SK-N-SH (cell line): Measurements from ENCODE around the gene TET2. TPM values are rescaled to one million over a fixed set of nuclear protein-coding genes. Genes with fewer than 3 reads are reported as not detected.

ENCODE experiments used
- CTCF ChIA-PET: fragments of 300-600, 350-600 bp; formaldehyde crosslinking; extraction: SDS; loops from one replicate; lab custom pipeline; 2021; lab: Yijun Ruan, JAX
- POLR2A ChIA-PET: fragments of 350-600 bp; sonication (Branson Sonifier 250); formaldehyde crosslinking; extraction: SDS; loops from one replicate; lab custom pipeline; 2020; ENCODE audit warnings: antibody characterized with exemption, inconsistent platforms; lab: Yijun Ruan, JAX
- DNase-seq: peaks from one replicate; pipeline ENCODE4 v3.0.0; 2012
- H2AFZ ChIP-seq: fragments of 200-600 bp; sonication (generic); 2 replicates; pipeline ENCODE4 v1.8.1; 2016; ENCODE audit warnings: antibody characterized with exemption, mild to moderate bottlenecking, low read depth
- H3F3A ChIP-seq: fragments of 200-600 bp; sonication (generic); replicated peaks from 2 replicates; pipeline ENCODE3; 2016; ENCODE audit warnings: antibody characterized with exemption, mild to moderate bottlenecking; ENCODE audit not compliant: insufficient read depth
- H3K27ac ChIP-seq, 2 experiments: fragments of 200-500 bp in 1 of 2; fragments of 200-600 bp in 1 of 2; sonication (Bioruptor generic) in 1 of 2; sonication (generic), shearing (Covaris generic) in 1 of 2; 2 replicates each; pipeline versions ENCODE4 v1.5.1 to v1.6.1; 2014 to 2016; ENCODE audit warnings: low read depth in 2 of 2, inconsistent platforms in 1 of 2, low read length in 1 of 2, mild to moderate bottlenecking in 1 of 2, mixed read lengths in 1 of 2
- H3K27me3 ChIP-seq: fragments of 200-600 bp; sonication (generic), shearing (Covaris generic); 2 replicates; pipeline ENCODE4 v1.6.1; 2016; ENCODE audit warnings: mixed run types; ENCODE audit not compliant: insufficient read depth
- H3K36me3 ChIP-seq, 2 experiments: fragments of 200-500 bp in 1 of 2; fragments of 200-600 bp in 1 of 2; sonication (Bioruptor generic) in 1 of 2; sonication (generic) in 1 of 2; replicated peaks in 1 of 2; 2 replicates each; pipeline versions ENCODE3 to v1.5.1; 2014 to 2016; ENCODE audit warnings: low read length in 1 of 2, mild to moderate bottlenecking in 1 of 2; ENCODE audit not compliant: insufficient read depth in 2 of 2, control insufficient read depth in 1 of 2
- H3K4me1 ChIP-seq, 2 experiments: fragments of 200-500 bp in 1 of 2; fragments of 200-600 bp in 1 of 2; sonication (Bioruptor generic) in 1 of 2; sonication (generic), shearing (Covaris generic) in 1 of 2; 2 replicates each; pipeline versions ENCODE4 v1.5.1 to v1.6.1; 2014 to 2016; ENCODE audit warnings: low read depth in 1 of 2, low read length in 1 of 2, mixed run types in 1 of 2; ENCODE audit not compliant: insufficient read depth in 2 of 2, control insufficient read depth in 1 of 2
- H3K4me2 ChIP-seq: fragments of 200-600 bp; sonication (generic), shearing (Covaris generic); 2 replicates; pipeline ENCODE4 v1.6.1; 2017; ENCODE audit warnings: mixed run types
- H3K4me3 ChIP-seq, 2 experiments: fragments of 200-500 bp in 1 of 2; fragments of 200-600 bp in 1 of 2; sonication (Bioruptor generic) in 1 of 2; sonication (generic), shearing (Covaris generic) in 1 of 2; 2 replicates each; pipeline versions ENCODE4 v1.5.1 to v1.8.1; 2014 to 2016; ENCODE audit warnings: low read depth in 2 of 2, inconsistent platforms in 1 of 2, low read length in 1 of 2, mild to moderate bottlenecking in 1 of 2, mixed read lengths in 1 of 2, moderate library complexity in 1 of 2
- H3K79me2 ChIP-seq: fragments of 200-600 bp; sonication (generic); 2 replicates; pipeline ENCODE4 v1.8.1; 2017; ENCODE audit warnings: mild to moderate bottlenecking; ENCODE audit not compliant: insufficient read depth
- H3K9ac ChIP-seq: fragments of 200-600 bp; sonication (generic); 2 replicates; pipeline ENCODE4 v1.6.1; 2017; ENCODE audit warnings: mixed run types
- H3K9me2 ChIP-seq: fragments of 200-600 bp; sonication (generic); 2 replicates; pipeline ENCODE4 v1.6.1; 2017; ENCODE audit warnings: mixed run types
- H3K9me3 ChIP-seq: fragments of 200-600 bp; sonication (generic); 2 replicates; pipeline ENCODE4 v1.6.1; 2017; ENCODE audit warnings: mixed run types, mild to moderate bottlenecking, moderate library complexity
- H4K20me1 ChIP-seq: fragments of 200-600 bp; sonication (generic); 2 replicates; pipeline ENCODE4 v1.6.1; 2017; ENCODE audit warnings: mild to moderate bottlenecking, mixed run types; ENCODE audit not compliant: insufficient read depth
- FOSL2 ChIP-seq: IDR thresholded peaks from 2 replicates; pipeline ENCODE4 v1.4.0; 2012; ENCODE audit warnings: low read depth, mild to moderate bottlenecking, moderate library complexity, borderline replicate concordance
- FOXJ3 ChIP-seq: sonication (generic); formaldehyde crosslinking; IDR thresholded peaks from 2 replicates; pipeline ENCODE4 v1.5.1; 2020; ENCODE audit warnings: mild to moderate bottlenecking, missing genetic modification reagents
- JUND ChIP-seq: IDR thresholded peaks from 2 replicates; pipeline ENCODE4 v1.4.0; 2012
- PBX3 ChIP-seq: IDR thresholded peaks from 2 replicates; pipeline ENCODE4; 2012
- SMC3 ChIP-seq: IDR thresholded peaks from 2 replicates; pipeline ENCODE4 v1.6.1; 2012; ENCODE audit warnings: low read depth, low read length, improper control_type of control experiment
- WGBS: methylation state at CpG from one replicate; pipeline ENCODE4 v1.1.6; 2017; ENCODE audit warnings: low lambda C conversion rate; 5-methylcytosine and 5-hydroxymethylcytosine counted together
- polyA plus RNA-seq, 3 experiments: library from polyadenylated mRNA; depleted of rRNA; stranded (reverse); fragments of >200 nt; gene quantifications; 2 replicates each; pipeline ENCODE4 v1.2.3, GENCODE V29; 2012
- TF ChIP-seq, protein P1 (sequence below): IDR thresholded peaks from 2 replicates; pipeline ENCODE4 v1.4.0; 2012; ENCODE audit warnings: low read depth, borderline replicate concordance

The TET2 gene
- polyA plus RNA-seq, 1 of the 3 experiments (the other 2 are of a cell fraction) = 3.5 TPM

GRCh38 chr4:105179539-105180401 is 33.1 kb downstream of the TET2 start:
- POLR2A ChIA-PET = no interaction called here

GRCh38 chr4:105181259-105181658 is 34.6 kb downstream of the TET2 start:
- Histone ChIP-seq H3K9me2 (no peaks in the 10 kb centered on the region), H3K4me3 (no peak overlapping the region), H3K9ac (no peak overlapping the region), H3K27me3 (no peaks in the 10 kb centered on the region), H4K20me1 (peaks cover 9% of the 10 kb centered on the region; the same call in 1 of the 2 replicates), H3K4me1 (peaks cover 0 to 1% of the 10 kb centered on the region in 2 experiments; a peak in 1 of 4 replicates), H3F3A (peaks cover under 1% of the 10 kb centered on the region), H2AFZ (no peak overlapping the region), H3K79me2 (peaks cover 43% of the 10 kb centered on the region), H3K4me2 (no peak overlapping the region), H3K36me3 (peaks cover 2 to 3% of the 10 kb centered on the region in 2 experiments), H3K9me3 (no peaks in the 10 kb centered on the region), H3K27ac (no peak overlapping the region)
- ChIA-PET POLR2A (no interaction called here), CTCF (interaction anchor here (1.3 kb wide), 1 partner anchor 19 kb away, joined by 4 read pairs; no protein-coding TSS in a partner anchor)
- 97% methylated on average over 2 of the region's 2 CpGs for WGBS
- TF ChIP-seq, protein P1, sequence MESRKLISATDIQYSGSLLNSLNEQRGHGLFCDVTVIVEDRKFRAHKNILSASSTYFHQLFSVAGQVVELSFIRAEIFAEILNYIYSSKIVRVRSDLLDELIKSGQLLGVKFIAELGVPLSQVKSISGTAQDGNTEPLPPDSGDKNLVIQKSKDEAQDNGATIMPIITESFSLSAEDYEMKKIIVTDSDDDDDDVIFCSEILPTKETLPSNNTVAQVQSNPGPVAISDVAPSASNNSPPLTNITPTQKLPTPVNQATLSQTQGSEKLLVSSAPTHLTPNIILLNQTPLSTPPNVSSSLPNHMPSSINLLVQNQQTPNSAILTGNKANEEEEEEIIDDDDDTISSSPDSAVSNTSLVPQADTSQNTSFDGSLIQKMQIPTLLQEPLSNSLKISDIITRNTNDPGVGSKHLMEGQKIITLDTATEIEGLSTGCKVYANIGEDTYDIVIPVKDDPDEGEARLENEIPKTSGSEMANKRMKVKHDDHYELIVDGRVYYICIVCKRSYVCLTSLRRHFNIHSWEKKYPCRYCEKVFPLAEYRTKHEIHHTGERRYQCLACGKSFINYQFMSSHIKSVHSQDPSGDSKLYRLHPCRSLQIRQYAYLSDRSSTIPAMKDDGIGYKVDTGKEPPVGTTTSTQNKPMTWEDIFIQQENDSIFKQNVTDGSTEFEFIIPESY = no peak
- no peak for TF ChIP-seq JUND
- no peak for TF ChIP-seq FOXJ3 (CRISPR knock-in tag)
- TF ChIP-seq SMC3 = no peak
- DNase-seq = no peak

More at GRCh38 chr4:105179539-105180401, 33.1 kb downstream of the TET2 start:
- H3K27ac ChIP-seq = no peak overlapping the region
- no peaks in the 10 kb centered on the region for H3F3A ChIP-seq
- DNase-seq = no peak
- H3K9me2 ChIP-seq = no peaks in the 10 kb centered on the region
- H3K4me3 ChIP-seq = no peak overlapping the region
- CTCF ChIA-PET = interaction anchor here (1.3 kb wide), 2 partner anchors 18 to 23 kb away, joined by 4 to 5 read pairs; no protein-coding TSS in a partner anchor
- H3K4me2 ChIP-seq = no peak overlapping the region
- 0 out of 2 replicates have a peak, but pooled peaks have one; percentile 8 for TF ChIP-seq PBX3
- TF ChIP-seq FOSL2 = no peak
- no peak overlapping the region for H3K9ac ChIP-seq
- peaks cover 35% of the 10 kb centered on the region; the same call in 1 of the 2 replicates for H3K79me2 ChIP-seq
- H3K4me1 ChIP-seq = no peaks in the 10 kb centered on the region; a peak in 1 of 4 replicates
- H3K36me3 ChIP-seq = peaks cover 2 to 10% of the 10 kb centered on the region in 2 experiments
- H4K20me1 ChIP-seq = peaks cover 5% of the 10 kb centered on the region; the same call in 1 of the 2 replicates
- H3K9me3 ChIP-seq = no peaks in the 10 kb centered on the region
- H2AFZ ChIP-seq = no peak overlapping the region
- H3K27me3 ChIP-seq = no peaks in the 10 kb centered on the region
